Body of pancreas (tissue), 4 donors: ENCODE results near the gene MBD6.

ENCODE experiments used
- CTCF ChIP-seq, 7 experiments: fragments of 450-650 bp in 4 of 7; fragments of 200-600 bp in 3 of 7; sonication (generic) in 3 of 7; IDR thresholded peaks; one replicate each; pipeline ENCODE4 v1.5.1; 2016 to 2019; ENCODE audit warnings: antibody characterized with exemption in 7 of 7
- POLR2A ChIP-seq, 3 donors: fragments of 450-650 bp; IDR thresholded peaks; one replicate each; pipeline ENCODE4 v1.6.1; 2016; ENCODE audit warnings: antibody characterized with exemption in 3 of 3, mild to moderate bottlenecking in 2 of 3

- TF ChIP-seq CTCF (IDR thresholded peaks at IDR 0.05) (no peak), POLR2A (IDR thresholded peaks at IDR 0.05) (no peak)
Observed at GRCh38 chr12:57574795-57575194, 52.2 kb downstream of the MBD6 start.
